H9 (cell line): ENCODE measurements around the gene LRCH4. TPM values are rescaled to one million over a fixed set of nuclear protein-coding genes. Genes with fewer than 3 reads are reported as not detected.

Experiments used
- DNase-seq: peaks from one replicate; pipeline ENCODE4 v3.0.0-alpha.2; 2017
- H2AFZ ChIP-seq: one replicate; pipeline ENCODE4 v1.6.1; 2013; ENCODE audit warnings: mild to moderate bottlenecking, low read length, control low read depth, moderate library complexity
- H2AK5ac ChIP-seq: 2 replicates; pipeline ENCODE4 v1.6.1; 2013; ENCODE audit warnings: low read length, control low read depth, mixed read lengths; ENCODE audit not compliant: insufficient read length
- H2BK120ac ChIP-seq: one replicate; pipeline ENCODE4 v1.6.1; 2013; ENCODE audit warnings: low read depth, mild to moderate bottlenecking, low read length, control low read depth, inconsistent platforms; ENCODE audit not compliant: poor library complexity, severe bottlenecking
- H2BK12ac ChIP-seq: 2 replicates; pipeline ENCODE4 v1.6.1; 2013; ENCODE audit warnings: low read length, control low read depth, mixed read lengths, low read depth; ENCODE audit not compliant: insufficient read length
- H2BK15ac ChIP-seq: 2 replicates; pipeline ENCODE4 v1.6.1; 2013; ENCODE audit warnings: low read depth, low read length, control low read depth
- H2BK20ac ChIP-seq: one replicate; pipeline ENCODE4 v1.6.1; 2013; ENCODE audit warnings: low read depth, mild to moderate bottlenecking, low read length, control low read depth, inconsistent platforms; ENCODE audit not compliant: poor library complexity, severe bottlenecking
- H2BK5ac ChIP-seq: 2 replicates; pipeline ENCODE4 v1.6.1; 2013; ENCODE audit warnings: low read length, control low read depth, mixed read lengths; ENCODE audit not compliant: insufficient read length
- H3K14ac ChIP-seq: 2 replicates; pipeline ENCODE4 v1.6.1; 2013; ENCODE audit warnings: low read length, control low read depth; ENCODE audit not compliant: insufficient read depth
- H3K18ac ChIP-seq: 2 replicates; pipeline ENCODE4 v1.6.1; 2013; ENCODE audit warnings: low read depth, mild to moderate bottlenecking, mixed read lengths, low read length, control low read depth; ENCODE audit not compliant: insufficient read length
- H3K23ac ChIP-seq: 2 replicates; pipeline ENCODE4 v1.6.1; 2013; ENCODE audit warnings: low read length, control low read depth, mixed read lengths, low read depth; ENCODE audit not compliant: insufficient read length
- H3K23me2 ChIP-seq: 2 replicates; pipeline ENCODE4 v1.6.1; 2013; ENCODE audit warnings: low read depth, mild to moderate bottlenecking, mixed read lengths, low read length, control low read depth; ENCODE audit not compliant: insufficient read length, poor library complexity, severe bottlenecking
- H3K27ac ChIP-seq: 2 replicates; pipeline ENCODE4 v1.5.1; 2013; ENCODE audit warnings: low read length, control low read depth, mixed read lengths, low read depth; ENCODE audit not compliant: insufficient read length
- H3K27me3 ChIP-seq: 2 replicates; pipeline ENCODE4 v1.6.1; 2013; ENCODE audit warnings: low read length, control low read depth, inconsistent platforms; ENCODE audit not compliant: insufficient read depth
- H3K4ac ChIP-seq: 2 replicates; pipeline ENCODE4 v1.6.1; 2013; ENCODE audit warnings: low read depth, mild to moderate bottlenecking, control low read depth, inconsistent platforms, low read length, moderate library complexity
- H3K4me1 ChIP-seq: 2 replicates; pipeline ENCODE4 v1.6.1; 2013; ENCODE audit warnings: low read length, control low read depth, inconsistent platforms; ENCODE audit not compliant: insufficient read depth
- H3K4me2 ChIP-seq: 2 replicates; pipeline ENCODE4 v1.6.1; 2013; ENCODE audit warnings: low read length, control low read depth, mixed read lengths; ENCODE audit not compliant: insufficient read length, insufficient read depth
- H3K56ac ChIP-seq: 2 replicates; pipeline ENCODE4 v1.6.1; 2013; ENCODE audit warnings: low read depth, mild to moderate bottlenecking, mixed read lengths, low read length, control low read depth; ENCODE audit not compliant: insufficient read length
- H3K79me1 ChIP-seq: 2 replicates; pipeline ENCODE4 v1.6.1; 2013; ENCODE audit warnings: low read depth, mild to moderate bottlenecking, moderate library complexity, low read length, control low read depth, inconsistent platforms; ENCODE audit not compliant: insufficient read depth, poor library complexity, severe bottlenecking
- H3K79me2 ChIP-seq: 2 replicates; pipeline ENCODE4 v1.6.1; 2013; ENCODE audit warnings: low read length, control low read depth, inconsistent platforms; ENCODE audit not compliant: insufficient read depth
- H3K9ac ChIP-seq: 2 replicates; pipeline ENCODE4 v1.6.1; 2013; ENCODE audit warnings: low read length, control low read depth, mixed read lengths; ENCODE audit not compliant: insufficient read length; ENCODE audit errors: extremely low read depth
- H3K9me3 ChIP-seq: one replicate; pipeline ENCODE4 v1.6.1; 2013; ENCODE audit warnings: low read depth, low read length, inconsistent platforms; ENCODE audit not compliant: control insufficient read depth
- H3T11ph ChIP-seq: one replicate; pipeline ENCODE4 v1.6.1; 2013; ENCODE audit warnings: mild to moderate bottlenecking, low read length, control low read depth, inconsistent platforms
- H4K20me1 ChIP-seq: one replicate; pipeline ENCODE4 v1.6.1; 2013; ENCODE audit not compliant: control insufficient read depth, insufficient read length, insufficient read depth
- H4K5ac ChIP-seq: 2 replicates; pipeline ENCODE4 v1.6.1; 2013; ENCODE audit warnings: low read depth, mild to moderate bottlenecking, mixed read lengths, low read length, control low read depth; ENCODE audit not compliant: insufficient read length
- H4K8ac ChIP-seq: replicated peaks from 2 replicates; pipeline ENCODE4 v1.6.1; 2013; ENCODE audit warnings: low read length, control low read depth, mixed read lengths, low read depth; ENCODE audit not compliant: insufficient read length
- H4K91ac ChIP-seq: 2 replicates; pipeline ENCODE4 v1.6.1; 2013; ENCODE audit warnings: low read depth, mild to moderate bottlenecking, moderate library complexity, mixed read lengths, low read length, control low read depth; ENCODE audit not compliant: insufficient read length
- H3K27ac Mint-ChIP-seq, 3 experiments: 2 replicates in 2 of 3; 3 replicates in 1 of 3; pipeline ENCODE4 v1.8.0; 2020 to 2021; ENCODE audit warnings: mixed read lengths in 3 of 3, mild to moderate bottlenecking in 1 of 3, moderate library complexity in 1 of 3
- H3K27me3 Mint-ChIP-seq: 2 replicates; pipeline ENCODE4 v1.8.0; 2021; ENCODE audit warnings: low read depth, mild to moderate bottlenecking, moderate library complexity, mixed read lengths
- H3K36me3 Mint-ChIP-seq, 3 experiments: 2 replicates in 2 of 3; 3 replicates in 1 of 3; pipeline ENCODE4 v1.8.0; 2020 to 2021; ENCODE audit warnings: low read depth in 3 of 3, mixed read lengths in 3 of 3; ENCODE audit not compliant: insufficient read depth in 1 of 3
- H3K4me1 Mint-ChIP-seq, 2 experiments: 2 replicates each; pipeline ENCODE4 v1.8.0; 2020; ENCODE audit warnings: mixed read lengths in 2 of 2
- H3K4me3 Mint-ChIP-seq, 2 experiments: 2 replicates in 1 of 2; 3 replicates in 1 of 2; pipeline ENCODE4 v1.8.0; 2020 to 2021; ENCODE audit warnings: mild to moderate bottlenecking in 2 of 2, mixed read lengths in 2 of 2, moderate library complexity in 1 of 2
- H3K9me3 Mint-ChIP-seq, 2 experiments: 2 replicates in 1 of 2; 3 replicates in 1 of 2; pipeline ENCODE4 v1.8.0; 2020; ENCODE audit warnings: mild to moderate bottlenecking in 2 of 2, mixed read lengths in 2 of 2, moderate library complexity in 1 of 2
- WGBS: extraction: QIAGEN DNeasy Blood & Tissue Kit; methylation state at CpG from one replicate; pipeline ENCODE4 v1.1.7; 2013; ENCODE audit warnings: missing lambda C conversion rate, low lambda C conversion rate, mixed read lengths; ENCODE audit not compliant: insufficient read length; ENCODE audit errors: extremely low coverage; 5-methylcytosine and 5-hydroxymethylcytosine counted together
- total RNA-seq: library from RNA; stranded (reverse); gene quantifications from 2 replicates; pipeline ENCODE4 v1.2.1, GENCODE V29; 2021
- TF ChIP-seq, protein P1 (sequence below): fragments of 200-600 bp; sonication (generic); conservative IDR thresholded peaks from 3 replicates; pipeline ENCODE4 v1.8.0; 2021; ENCODE audit warnings: antibody characterized with exemption, mild to moderate bottlenecking

The LRCH4 gene
- total RNA-seq, 1 experiment from 2014 or later = 39.1 TPM

DNA sequence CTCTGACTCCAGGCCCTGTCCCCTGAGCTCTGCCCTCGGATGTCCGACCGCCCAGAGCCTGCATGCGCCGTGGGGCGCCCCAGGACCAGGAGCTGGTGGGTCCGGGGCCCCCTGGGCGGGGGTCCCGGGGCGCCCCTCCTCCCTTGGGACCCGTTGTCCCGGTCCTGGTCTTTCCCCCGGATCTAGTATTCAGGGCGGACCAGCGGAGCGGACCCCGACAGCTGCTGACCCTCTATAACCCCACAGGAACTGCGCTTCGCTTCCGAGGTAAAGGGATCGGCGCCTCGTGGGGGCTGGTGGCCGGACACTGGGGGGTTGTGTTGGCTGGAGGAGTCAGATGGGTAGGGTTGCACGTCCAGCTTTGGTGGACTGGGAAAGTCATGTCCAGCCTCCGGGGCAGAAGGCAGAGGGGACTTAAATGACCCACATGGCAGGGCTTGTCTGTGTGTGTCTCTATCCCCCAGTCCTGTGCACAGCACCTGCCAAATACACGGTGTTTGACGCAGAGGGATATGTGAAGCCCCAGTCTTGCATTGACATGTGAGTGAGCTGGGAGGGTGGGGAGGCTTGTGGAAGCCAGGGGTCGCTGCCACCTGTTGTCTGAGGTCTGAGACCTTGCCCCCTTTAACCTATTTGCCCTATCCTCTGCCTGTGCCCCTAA, 26.9 kb upstream of the LRCH4 start:
- Histone ChIP-seq H3K4me1 (no peaks in the 10 kb centered on the region), H2AK5ac (no peak overlapping the region), H4K5ac (no peak overlapping the region), H3K56ac (no peak overlapping the region), H3K27me3 (no peaks in the 10 kb centered on the region), H3T11ph (no peak overlapping the region), H2BK120ac (no peak overlapping the region), H3K27ac (no peak overlapping the region), H2BK20ac (no peak overlapping the region), H3K14ac (peak overlapping the region; percentile 34; the same call in 1 of the 2 replicates), H2BK5ac (no peak overlapping the region), H3K4me2 (peak overlapping the region; percentile 61), H4K91ac (no peak overlapping the region), H3K79me1 (no peaks in the 10 kb centered on the region), H2BK12ac (no peak overlapping the region), H3K18ac (no peak overlapping the region), H2AFZ (no peak overlapping the region), H3K23ac (no peak overlapping the region), H3K9me3 (no peaks in the 10 kb centered on the region), H3K9ac (no peak overlapping the region), H4K8ac (no peak overlapping the region), H3K4ac (no peak overlapping the region), H2BK15ac (no peak overlapping the region), H3K23me2 (peaks cover 2% of the 10 kb centered on the region), H3K79me2 (no peaks in the 10 kb centered on the region), H4K20me1 (no peaks in the 10 kb centered on the region)
- TF ChIP-seq, protein P1, sequence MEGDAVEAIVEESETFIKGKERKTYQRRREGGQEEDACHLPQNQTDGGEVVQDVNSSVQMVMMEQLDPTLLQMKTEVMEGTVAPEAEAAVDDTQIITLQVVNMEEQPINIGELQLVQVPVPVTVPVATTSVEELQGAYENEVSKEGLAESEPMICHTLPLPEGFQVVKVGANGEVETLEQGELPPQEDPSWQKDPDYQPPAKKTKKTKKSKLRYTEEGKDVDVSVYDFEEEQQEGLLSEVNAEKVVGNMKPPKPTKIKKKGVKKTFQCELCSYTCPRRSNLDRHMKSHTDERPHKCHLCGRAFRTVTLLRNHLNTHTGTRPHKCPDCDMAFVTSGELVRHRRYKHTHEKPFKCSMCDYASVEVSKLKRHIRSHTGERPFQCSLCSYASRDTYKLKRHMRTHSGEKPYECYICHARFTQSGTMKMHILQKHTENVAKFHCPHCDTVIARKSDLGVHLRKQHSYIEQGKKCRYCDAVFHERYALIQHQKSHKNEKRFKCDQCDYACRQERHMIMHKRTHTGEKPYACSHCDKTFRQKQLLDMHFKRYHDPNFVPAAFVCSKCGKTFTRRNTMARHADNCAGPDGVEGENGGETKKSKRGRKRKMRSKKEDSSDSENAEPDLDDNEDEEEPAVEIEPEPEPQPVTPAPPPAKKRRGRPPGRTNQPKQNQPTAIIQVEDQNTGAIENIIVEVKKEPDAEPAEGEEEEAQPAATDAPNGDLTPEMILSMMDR = peak; percentile 56
- peak; percentile 62 for DNase-seq
- no peaks in the 10 kb centered on the region; a peak in 1 of 5 replicates for H3K9me3 Mint-ChIP-seq
- H3K4me1 Mint-ChIP-seq = peaks cover 7 to 9% of the 10 kb centered on the region in 2 experiments
- peak overlapping the region; percentile 93 to 97 for H3K4me3 Mint-ChIP-seq
- no peaks in the 10 kb centered on the region; the same call in 1 of the 2 replicates for H3K27me3 Mint-ChIP-seq
- no peak overlapping the region for H3K27ac Mint-ChIP-seq
- H3K36me3 Mint-ChIP-seq = peaks cover 0 to 8% (median 4%) of the 10 kb centered on the region in 3 experiments; a peak in 6 of 7 replicates
- WGBS = no CpG with 5 or more reads among the region's 29 CpGs
